Measurements from ENCODE around the gene YWHAB.
"Not testable (repeated sequence)": the region's sequence is repeated elsewhere in the genome, so short reads cannot be mapped to it uniquely, and the experiment has no call there.

The YWHAB gene

DNA sequence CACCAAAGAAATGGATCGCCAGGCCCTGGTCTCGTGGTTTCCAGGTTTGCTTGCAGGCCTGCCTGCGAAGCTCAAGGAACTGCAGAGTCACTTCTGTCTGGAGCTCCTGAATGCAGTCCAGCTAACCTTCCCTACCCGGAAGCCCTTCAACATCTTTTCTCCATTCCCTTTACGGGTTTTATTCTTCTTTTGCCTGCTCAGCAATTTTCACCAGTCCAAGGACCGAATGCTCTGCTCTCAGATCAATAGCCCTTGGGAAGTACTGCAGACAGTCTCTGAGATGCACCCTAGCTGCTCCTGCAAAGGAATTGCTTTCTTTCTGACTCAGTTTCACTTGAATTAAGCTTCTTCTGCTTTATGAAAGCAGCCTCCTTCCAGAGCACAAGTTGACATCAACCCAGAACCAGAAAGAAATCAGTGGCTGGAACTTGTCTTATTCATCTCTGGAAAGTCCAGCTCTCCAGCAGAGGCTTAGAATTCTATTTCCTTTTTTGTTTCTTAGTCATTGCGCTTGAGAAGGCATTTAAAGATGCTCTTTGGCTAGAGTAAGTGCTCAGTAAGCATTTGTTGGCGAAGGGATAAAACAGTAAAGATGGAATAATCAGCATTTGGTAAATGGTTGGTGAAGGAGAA, 18.7 kb upstream of the YWHAB start:
- DNase-seq (ENCODE audit: low read depth in 2 of 2, low spot score in 1 of 2), result no peak

DNA sequence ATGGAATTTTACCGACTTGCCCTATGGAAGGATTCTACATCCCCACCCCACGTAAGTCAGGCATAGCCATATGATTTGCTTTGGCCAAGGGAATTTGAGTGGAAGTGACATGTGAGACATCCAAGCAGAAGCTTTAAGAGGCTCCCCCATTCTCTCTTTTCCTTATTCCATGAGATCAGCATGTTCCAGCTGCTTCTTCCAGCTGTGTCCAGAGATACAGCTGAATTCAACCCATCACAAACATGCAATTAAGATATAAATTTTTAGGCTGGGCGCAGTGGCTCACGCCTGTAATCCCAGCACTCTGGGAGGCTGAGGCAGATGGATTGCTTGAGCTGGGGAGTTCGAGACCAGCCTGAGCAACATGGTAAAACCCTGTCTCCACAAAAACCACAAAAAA, 16.0 kb upstream of the YWHAB start:
- no peak for DNase-seq (ENCODE audit: low read depth in 2 of 2, low spot score in 1 of 2)

DNA sequence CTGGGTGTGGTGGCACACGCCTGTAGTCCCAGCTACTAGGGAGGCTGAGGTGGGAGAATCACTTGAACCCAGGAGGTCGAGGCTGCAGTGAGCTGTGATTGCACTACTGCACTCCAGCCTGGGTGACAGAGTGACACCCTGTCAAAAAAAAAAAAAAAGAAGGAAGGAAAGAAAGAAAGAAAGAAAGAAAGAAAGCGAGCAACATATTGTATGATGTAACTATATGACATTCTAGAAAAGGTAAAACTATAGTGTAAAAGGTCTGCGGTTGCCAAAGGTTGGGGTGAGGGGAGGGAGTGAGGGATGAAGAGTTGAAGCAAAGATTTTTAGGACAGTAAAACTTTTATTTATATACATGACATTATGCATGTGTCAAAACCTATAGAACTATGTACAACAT, 3.1 kb upstream of the YWHAB start:
- not testable (repeated sequence) for DNase-seq (ENCODE audit: low read depth in 2 of 2, low spot score in 1 of 2)

DNA sequence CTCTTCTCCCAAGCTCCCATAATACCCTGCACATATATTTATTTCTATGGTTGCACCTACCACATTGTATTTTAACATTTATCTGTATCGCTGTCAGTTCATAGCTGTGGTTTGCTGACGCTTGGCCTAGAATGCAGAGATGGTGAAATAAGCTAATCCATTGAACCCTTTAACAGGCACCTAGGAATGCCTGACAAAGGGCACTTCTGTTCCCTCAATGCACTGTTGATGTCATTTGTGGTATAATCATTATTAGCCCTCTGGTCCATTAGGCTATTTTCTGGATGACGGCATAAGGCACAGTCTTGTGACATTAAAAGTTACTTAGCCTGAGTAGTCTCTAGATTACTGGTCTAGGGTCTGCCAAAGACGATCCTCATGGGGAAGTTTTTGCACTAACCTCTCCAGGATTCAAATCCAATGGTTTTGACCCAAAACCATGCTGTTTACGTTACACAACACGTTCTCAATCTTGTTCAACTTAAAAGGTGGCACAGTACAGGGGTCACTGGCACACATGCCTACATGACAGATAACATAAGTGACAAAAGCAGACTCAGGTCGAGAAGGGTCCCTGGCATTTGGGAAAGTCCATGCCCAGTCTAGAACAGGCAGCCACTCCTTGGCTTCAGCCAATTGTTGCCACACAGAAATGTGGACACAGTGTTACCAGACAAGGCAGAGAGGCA, 2.1 kb upstream of the YWHAB start:
- DNase-seq (ENCODE audit: low read depth in 2 of 2, low spot score in 1 of 2), result no peak

DNA sequence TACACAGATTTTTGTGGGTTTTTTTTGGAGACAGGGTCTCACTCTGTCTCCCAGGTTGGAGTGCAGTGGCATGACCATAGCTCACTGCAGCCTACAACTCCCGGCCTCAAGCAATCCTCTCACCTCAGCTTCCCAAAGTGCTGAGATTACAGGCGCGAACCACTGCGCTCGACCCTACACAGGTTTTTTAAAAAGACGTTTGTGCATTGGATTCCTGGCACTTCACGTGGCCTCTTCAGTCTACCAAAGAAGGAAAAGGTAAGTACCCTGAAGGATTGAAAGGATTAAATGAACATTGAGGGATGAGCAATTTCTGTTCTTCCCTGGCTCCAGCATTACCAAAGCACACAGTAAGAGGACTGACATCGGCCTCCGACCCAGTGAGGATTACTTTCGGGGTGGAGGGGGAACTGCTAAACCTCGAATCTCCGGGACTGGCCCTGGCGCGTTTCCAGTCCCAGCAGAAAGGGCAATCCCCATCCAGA, 556 bp upstream of the YWHAB start:
- no peak for DNase-seq (ENCODE audit: low read depth in 2 of 2, low spot score in 1 of 2)

DNA sequence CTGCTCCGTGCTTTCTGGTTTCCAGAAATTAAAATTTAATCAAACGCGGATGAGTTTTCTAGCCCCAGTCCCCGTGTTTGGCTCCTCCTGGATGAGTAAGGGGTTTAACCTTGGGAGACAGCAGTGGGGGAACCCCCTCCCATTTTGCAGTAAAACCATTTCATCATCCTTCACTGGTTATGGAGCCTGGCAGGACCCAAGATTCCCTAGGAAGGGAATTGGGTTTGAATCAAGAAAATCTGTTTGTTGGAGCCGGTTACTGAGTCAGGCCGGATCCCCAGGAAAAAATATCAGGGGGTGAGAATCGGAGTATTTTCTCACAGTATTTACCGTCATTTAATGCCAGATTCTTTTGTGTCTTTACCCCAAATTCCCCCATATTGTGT, 754 bp downstream of the YWHAB start:
- no peak for DNase-seq (ENCODE audit: low read depth in 2 of 2, low spot score in 1 of 2)

DNA sequence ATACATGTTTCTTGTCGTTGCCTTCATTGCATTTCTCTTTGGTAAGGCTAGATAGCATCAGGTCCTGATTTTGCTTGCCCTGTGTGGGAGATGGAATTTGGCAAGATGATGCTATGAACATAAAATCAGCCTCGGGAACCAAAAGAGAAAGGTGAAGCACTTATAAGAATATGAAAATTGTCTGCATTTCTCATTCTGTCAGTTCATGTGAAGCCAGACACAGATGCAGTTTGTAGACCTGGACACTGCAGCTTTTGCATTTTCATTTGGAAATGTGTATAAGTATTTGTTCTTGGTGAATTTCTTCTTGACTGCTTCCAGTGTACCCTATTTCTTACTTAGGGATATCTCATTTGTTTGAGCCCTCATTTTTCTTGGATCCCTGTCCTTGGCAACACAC, 1.3 kb downstream of the YWHAB start:
- DNase-seq (ENCODE audit: low read depth in 2 of 2, low spot score in 1 of 2), result no peak

DNA sequence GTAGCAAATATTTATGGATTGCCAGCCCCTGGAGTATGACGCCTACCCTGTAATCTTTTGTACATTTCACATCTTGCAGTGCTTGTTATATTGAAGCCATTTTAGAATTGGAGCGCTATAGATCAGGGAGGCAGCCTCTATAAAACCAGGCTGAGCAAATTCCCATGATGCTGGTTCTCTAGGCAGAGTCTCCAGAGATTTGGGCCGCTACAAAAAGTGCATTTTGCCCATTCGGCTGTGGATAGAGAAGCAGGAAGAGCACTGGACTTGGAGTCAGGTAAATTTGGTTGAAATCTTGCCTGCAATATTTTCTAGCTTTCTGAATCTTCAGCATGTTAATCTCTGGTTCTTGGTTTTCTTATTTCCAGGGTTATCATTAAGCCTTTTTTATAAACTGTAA, 2.0 kb downstream of the YWHAB start:
- DNase-seq (ENCODE audit: low read depth in 2 of 2, low spot score in 1 of 2), result no peak

DNA sequence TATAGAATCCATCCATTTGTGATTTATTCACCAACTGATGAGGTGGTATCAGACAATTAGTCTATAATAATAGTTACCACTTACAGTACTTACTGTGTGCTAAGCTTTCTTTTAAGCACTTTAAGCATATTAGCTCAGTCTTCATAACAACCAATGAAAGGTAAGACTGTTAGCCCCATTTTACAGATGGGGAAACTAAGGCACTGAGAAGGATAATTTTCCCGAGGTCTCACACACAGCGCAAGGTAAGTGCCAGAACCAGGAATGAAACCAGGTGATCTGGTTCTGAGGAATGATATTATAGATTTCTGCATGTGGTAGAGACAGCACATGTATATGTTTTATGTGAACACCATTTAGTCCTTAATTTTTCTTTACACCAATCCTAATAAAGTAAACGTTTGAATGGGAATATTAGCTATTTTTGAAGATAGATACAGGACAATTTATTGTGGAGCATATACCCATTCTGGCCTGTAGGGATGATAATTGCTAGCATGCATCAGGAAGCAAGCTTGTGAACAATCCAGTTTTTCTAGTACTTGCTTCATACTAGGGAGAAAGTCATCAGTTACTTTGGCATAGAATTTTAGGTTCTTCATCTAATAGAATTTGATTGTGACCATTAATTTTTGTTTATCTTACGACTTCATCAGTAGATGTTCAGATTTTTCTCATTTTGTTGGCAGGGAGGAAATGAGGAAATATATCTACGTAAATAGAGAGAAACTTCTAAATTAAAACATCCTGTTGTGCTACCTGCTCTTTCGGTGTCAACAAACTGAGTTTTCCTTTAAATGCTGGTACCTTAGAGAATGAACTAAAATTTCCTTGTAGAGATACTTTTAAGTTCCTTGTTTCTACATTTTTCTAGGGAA, 3.0 kb downstream of the YWHAB start:
- no peak for DNase-seq (ENCODE audit: low read depth in 2 of 2, low spot score in 1 of 2)

DNA sequence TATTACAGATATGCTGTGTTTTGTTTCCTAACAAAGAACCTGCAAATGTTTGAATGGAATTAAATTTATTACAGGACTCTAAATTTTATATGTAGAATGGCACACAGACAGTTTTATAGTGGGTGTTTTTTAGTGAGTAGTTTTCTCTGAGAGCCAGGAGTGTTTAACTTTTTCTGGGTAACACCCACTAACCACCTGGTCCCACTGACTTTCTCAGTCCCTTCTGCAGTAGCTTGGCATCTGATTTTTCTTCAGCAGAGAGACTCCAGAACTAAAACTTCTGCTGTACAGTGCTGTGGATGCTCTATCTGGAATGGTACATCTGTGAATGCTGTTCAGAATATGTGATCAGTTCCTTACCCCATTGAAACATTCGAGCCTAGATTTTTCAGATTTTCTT, 6.3 kb downstream of the YWHAB start:
- DNase-seq (ENCODE audit: low read depth in 2 of 2, low spot score in 1 of 2), result no peak

DNA sequence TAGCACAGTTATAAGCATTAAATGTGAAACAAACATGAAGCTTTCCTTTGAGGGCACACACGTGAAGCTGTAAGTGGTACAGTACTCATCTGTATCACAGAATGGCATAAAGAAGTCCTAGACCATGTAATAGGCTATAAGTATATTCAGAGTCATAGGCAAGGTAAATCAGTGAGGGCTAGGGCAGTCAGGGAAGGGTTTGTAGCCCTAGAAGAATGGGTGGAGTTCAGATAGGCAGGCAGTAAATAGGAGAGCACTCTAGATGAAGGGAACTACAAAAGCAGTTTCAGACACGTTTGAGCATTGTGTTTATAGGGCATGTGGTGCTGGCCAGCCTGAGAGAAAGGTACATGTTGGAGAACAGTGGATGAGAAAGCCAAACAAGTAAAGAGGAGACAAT, 9.5 kb downstream of the YWHAB start:
- DNase-seq (ENCODE audit: low read depth in 2 of 2, low spot score in 1 of 2), result no peak

DNA sequence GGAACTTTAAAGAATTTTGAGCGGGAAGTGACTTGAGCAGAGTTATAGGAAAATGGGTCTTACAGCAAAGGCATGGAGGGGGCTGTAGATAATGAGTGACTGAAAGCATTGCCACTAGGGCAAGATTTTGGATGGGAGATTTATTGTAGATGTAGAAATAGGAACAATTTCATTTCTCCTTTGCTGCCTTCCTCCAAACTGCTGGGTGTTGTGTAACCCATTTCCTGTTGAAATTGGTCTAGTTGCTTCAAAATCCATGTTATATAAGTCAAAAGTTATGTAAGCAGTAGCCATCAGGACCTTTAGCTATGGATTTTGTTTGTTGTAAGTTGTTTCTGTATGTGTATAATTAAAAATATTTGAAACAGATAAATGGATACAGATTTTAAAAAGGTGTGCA, 11.1 kb downstream of the YWHAB start:
- no peak for DNase-seq (ENCODE audit: low read depth in 2 of 2, low spot score in 1 of 2)

DNA sequence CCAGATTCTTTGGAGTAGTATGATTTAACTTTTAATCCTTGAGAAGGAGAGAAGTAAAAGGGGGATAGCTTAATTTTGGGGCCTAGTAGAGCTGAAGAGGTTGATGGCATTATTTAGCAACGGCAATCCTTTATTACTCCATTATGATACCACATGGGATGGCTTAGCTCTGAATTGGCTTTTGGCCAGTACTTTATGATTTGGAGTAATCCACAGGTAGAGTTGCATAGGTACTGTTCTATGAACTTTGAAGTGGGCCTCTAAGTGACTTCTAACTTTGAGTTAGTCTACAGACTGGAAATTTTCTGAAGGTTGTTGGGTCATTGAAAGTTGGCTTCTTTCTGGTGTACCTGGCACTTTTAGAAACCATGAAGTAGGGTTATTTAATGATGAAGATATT, 11.6 kb downstream of the YWHAB start:
- no peak for DNase-seq (ENCODE audit: low read depth in 2 of 2, low spot score in 1 of 2)

DNA sequence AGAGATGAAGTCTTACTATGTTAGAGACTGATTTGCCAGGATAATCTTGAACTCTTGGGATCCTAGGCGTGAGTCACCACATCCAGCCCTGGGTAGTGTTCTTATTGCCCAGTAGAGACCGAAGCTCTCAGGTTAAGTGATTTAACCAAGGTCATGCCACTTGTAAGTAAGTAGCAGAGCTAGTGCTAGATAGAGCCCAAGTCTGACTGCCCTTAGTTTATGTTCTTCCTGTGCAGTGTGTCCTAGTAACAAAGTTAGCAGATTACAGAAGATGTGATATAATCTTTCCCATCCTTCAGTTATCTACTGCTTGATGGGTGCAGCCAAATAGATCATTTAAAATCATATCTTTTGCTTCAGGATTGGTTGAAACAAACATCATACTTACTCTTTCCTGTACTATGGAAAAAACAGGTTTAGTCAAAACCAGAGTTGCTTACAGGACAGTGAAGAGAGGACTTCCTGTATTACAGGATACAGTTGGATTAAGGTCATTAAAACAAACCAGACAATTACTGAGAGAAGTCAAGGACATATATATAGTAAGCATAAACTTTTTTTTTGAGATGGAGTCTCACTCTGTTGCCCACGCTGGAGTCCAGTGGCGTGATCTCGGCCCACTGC, 14.8 kb downstream of the YWHAB start:
- no peak for DNase-seq (ENCODE audit: low read depth in 2 of 2, low spot score in 1 of 2)

DNA sequence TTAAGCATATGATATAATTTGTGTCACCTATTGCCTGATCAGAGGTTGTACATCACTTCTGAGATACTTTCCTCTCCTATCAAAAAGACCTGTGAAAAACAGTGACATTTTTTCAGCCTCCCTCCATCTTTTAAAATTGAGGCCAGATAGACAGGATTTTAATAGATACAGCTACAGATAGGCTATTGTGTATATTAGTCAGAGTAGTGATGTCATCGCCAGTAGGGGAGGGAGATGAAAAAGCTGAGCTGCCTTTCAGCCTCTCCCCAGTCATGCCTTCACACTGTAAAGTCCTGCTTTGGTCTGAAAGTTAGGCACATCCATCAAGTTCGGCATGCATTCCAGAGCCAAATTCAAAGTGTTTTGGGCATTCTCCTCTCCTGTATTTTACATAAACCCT, 16.5 kb downstream of the YWHAB start:
- no peak for DNase-seq (ENCODE audit: low read depth in 2 of 2, low spot score in 1 of 2)

DNA sequence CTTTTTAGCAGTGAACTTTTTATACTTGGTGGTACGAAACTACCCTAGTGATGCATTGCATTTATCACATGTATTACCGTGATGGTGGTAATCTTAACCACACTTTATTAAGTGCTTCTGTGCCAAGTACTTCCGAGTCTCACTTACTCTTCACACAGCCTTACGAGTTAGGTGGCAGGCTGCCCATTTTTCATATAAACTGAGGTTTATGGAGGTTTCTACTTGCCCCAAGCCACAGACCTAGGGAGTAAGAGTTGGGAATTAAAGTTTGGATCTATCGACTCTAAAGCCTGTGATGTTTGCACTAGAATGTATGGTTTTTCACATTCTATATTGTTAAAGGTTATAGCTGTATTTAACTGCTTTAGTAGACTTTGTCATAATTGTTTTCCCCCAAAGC, 18.9 kb downstream of the YWHAB start:
- no peak for DNase-seq (ENCODE audit: low read depth in 2 of 2, low spot score in 1 of 2)

DNA sequence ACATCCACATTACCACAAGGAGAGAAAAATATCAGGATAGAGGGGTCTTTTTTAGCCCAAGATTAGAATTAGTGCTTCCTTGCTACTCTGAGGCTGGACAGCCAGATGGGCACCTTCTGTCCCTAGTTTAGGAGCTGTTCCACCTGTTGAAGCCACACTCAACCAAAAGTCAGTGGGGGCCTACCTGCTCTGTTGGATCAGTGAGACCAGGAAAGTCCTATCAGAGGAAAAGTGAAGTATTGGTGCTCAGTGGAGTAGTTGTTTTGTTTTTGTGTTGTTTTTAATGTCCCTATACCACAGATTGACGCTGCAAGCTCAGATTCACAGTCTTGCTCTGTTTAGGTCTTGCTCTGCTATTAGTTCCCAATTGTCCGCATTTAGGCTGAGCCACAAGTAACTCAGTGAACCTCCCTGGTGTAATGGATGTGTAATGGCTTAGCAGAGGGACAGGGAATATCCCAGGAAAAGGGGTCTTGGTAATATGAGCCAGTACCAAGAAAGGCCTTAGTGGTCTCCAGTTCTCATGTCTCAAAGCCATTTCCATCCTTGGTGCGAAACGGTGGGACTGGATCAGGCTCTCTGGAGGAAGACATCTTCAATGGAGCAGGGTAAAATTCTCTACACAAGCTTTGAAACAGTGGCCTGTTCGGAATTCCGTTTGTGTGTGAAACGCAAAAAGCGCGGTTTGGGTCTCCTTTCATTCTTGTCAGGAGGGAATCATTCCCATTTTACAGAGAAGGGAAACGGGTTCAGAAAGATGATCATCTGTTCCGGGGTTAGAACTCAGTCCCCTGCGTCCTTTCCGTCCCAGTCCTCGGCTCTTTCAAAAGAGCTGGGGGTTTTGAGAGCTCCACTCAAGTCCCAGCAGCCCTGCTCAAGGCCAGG, 23.7 kb downstream of the YWHAB start:
- DNase-seq (ENCODE audit: low read depth in 2 of 2, low spot score in 1 of 2), result no peak

DNA sequence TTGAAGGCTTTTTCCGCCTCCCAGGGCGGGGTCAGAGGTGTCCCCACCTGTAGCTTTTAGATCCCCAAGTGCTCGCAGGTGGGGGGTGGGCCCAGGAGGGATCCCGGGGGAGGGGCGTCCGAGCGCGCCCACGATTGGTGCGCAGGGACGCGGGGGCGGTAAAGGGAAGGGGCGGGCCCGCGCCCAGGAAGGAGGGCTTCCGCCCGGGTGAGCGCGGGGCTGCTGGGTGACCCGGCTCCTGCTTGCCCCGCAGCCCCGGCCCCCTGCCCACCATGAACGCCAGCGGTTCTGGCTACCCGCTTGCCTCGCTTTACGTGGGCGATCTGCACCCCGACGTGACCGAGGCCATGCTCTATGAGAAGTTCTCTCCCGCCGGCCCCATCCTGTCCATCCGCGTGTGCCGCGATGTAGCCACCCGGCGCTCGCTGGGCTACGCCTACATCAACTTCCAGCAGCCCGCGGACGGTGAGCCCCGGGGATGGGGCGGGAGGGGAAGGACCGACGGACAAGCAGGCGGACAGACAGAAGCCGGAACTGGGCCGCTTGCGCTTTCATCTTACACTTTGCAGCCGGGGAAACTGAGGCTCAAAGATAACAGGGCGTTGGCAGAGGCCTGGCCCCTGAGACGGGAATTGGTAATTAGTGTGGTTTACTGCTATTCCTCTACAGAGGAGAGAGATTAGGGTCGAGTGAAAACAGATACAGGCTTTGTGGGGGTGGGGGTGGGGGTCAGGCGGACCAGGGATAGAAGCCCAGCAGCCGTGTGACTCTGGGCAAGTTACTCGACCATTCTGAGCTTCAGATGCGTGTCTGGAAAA, 24.6 kb downstream of the YWHAB start, which contains the start of gene PABPC1L:
TSS of gene PABPC1L (plus strand) at position 189 of the 818 bp plus-strand sequence. CDS start at position 273, 84 bp downstream.
- peak; percentile 51 to 58 for DNase-seq (ENCODE audit: low read depth in 2 of 2, low spot score in 1 of 2)

DNA sequence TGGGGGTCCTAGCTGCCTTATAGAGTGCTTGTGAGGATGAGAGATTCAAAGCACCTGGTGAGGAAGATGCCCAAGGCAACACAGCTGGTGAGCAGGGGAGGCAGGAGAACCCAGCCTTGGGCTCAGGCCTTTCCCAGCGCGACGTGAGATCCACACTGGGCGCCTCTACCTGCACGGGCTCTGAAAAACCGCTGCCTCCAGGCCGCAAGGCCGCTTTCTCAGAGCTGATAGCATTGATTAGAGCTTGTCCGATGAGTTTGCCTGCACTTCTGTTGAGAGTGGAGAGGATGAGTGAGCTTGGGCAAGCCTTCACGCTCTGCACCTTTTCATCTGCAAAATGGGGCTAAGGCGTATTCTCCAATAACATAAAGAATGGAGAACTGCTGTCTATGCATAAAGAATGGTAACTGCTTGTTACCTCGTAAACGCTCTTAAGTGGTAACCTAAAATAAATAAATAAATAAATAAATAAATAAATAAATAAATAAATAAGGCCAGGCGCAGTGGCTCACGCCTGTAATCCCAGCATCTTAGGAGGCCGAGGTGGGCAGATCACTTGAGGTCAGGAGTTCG, 25.3 kb downstream of the YWHAB start:
- DNase-seq (ENCODE audit: low read depth in 2 of 2, low spot score in 1 of 2), result no peak
